Natural killer cell treated with Interleukin-12 subunit alpha and Interleukin-12 subunit beta and Interleukin-15 and Interleukin-18, amount 100 ng/mL, for 72 hours (primary cell): ENCODE data around the gene ALDH1A3. TPM values are rescaled to one million over a fixed set of nuclear protein-coding genes. Genes with fewer than 3 reads are reported as not detected.

Experiments used
- ATAC-seq, 2 donors: fragments of 150-1000 bp; cut with Tn5 transposase in 1 of 2; sonication (Bioruptor Pico), chemical (Tn5 transposase) in 1 of 2; 2 replicates each; pipeline ENCODE4 v1.10.0; 2021
- DNase-seq: peaks from one replicate; pipeline ENCODE4 v3.0.0; 2022; ENCODE audit warnings: low spot score
- H3K27ac Mint-ChIP-seq, 2 donors: 1 replicate in 1 of 2; 2 replicates in 1 of 2; pipeline ENCODE4 v1.8.0; 2022; ENCODE audit warnings: mixed read lengths in 2 of 2, mild to moderate bottlenecking in 1 of 2, moderate library complexity in 1 of 2
- H3K27me3 Mint-ChIP-seq, 2 donors: 1 replicate in 1 of 2; 2 replicates in 1 of 2; pipeline ENCODE4 v1.8.0; 2022; ENCODE audit warnings: mixed read lengths in 2 of 2
- H3K36me3 Mint-ChIP-seq: one replicate; pipeline ENCODE4 v1.8.0; 2022; ENCODE audit warnings: mixed read lengths
- H3K4me1 Mint-ChIP-seq, 2 donors: 1 replicate in 1 of 2; 2 replicates in 1 of 2; pipeline ENCODE4 v1.8.0; 2022; ENCODE audit warnings: low read depth in 2 of 2, mixed read lengths in 2 of 2, mild to moderate bottlenecking in 1 of 2
- H3K4me3 Mint-ChIP-seq: one replicate; pipeline ENCODE4 v1.8.0; 2022; ENCODE audit warnings: mixed read lengths
- H3K9me3 Mint-ChIP-seq: 2 replicates; pipeline ENCODE4 v1.8.0; 2022; ENCODE audit warnings: mixed read lengths
- total RNA-seq, 2 donors: library from RNA; stranded (reverse); gene quantifications; one replicate each; pipeline ENCODE4 v1.2.3, GENCODE V29; 2022

ALDH1A3 gene
- total RNA-seq, 2 donors from 2014 or later, result not detected

- Mint-ChIP-seq H3K27ac (no peak overlapping the region), H3K36me3 (no peaks in the 10 kb centered on the region), H3K9me3 (no peaks in the 10 kb centered on the region), H3K4me1 (peaks cover 2 to 5% of the 10 kb centered on the region in 2 donors), H3K4me3 (no peak overlapping the region), H3K27me3 (peaks cover 51 to 69% of the 10 kb centered on the region in 2 donors)
- DNase-seq (no peak), ATAC-seq (peak in 1 of 2 donors; percentile 22)
These were observed 2.1 kb downstream of the ALDH1A3 start for GRCh38 chr15:100881573-100882336.

GRCh38 chr15:100885116-100885515, 5.5 kb downstream of the ALDH1A3 start:
- no peaks in the 10 kb centered on the region for H3K9me3 Mint-ChIP-seq
- H3K4me3 Mint-ChIP-seq, result no peak overlapping the region
- no peak for DNase-seq
- H3K27ac Mint-ChIP-seq, result no peak overlapping the region
- no peak for ATAC-seq
- peaks cover 0 to 5% of the 10 kb centered on the region in 2 donors for H3K4me1 Mint-ChIP-seq
- H3K36me3 Mint-ChIP-seq, result no peaks in the 10 kb centered on the region
- peaks cover 40 to 61% of the 10 kb centered on the region in 2 donors for H3K27me3 Mint-ChIP-seq

DNA sequence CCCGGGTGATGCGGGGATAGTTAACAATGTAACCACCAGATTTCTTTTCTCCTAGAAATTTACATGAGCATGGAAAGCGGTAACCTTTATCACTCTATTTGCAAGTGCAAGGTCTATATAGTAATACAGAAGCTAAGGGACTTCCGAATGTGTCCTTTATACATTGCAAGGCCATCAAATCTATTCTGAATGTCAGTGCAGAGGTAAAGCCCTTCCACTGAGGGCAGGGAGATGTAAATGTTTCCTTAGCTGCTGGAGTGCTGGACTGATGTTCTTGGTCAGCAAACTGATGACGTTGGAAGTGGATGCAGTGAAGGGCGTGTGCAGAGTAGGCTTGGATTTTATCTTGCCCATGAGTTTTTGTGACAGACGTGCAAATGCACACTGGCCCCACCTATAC, 6.2 kb downstream of the ALDH1A3 start:
- no peak for DNase-seq
- Mint-ChIP-seq H3K4me3 (no peak overlapping the region), H3K36me3 (no peaks in the 10 kb centered on the region), H3K9me3 (no peaks in the 10 kb centered on the region), H3K4me1 (peaks cover 0 to 3% of the 10 kb centered on the region in 2 donors), H3K27ac (no peak overlapping the region), H3K27me3 (peaks cover 34 to 58% of the 10 kb centered on the region in 2 donors)
- no peak for ATAC-seq

DNA sequence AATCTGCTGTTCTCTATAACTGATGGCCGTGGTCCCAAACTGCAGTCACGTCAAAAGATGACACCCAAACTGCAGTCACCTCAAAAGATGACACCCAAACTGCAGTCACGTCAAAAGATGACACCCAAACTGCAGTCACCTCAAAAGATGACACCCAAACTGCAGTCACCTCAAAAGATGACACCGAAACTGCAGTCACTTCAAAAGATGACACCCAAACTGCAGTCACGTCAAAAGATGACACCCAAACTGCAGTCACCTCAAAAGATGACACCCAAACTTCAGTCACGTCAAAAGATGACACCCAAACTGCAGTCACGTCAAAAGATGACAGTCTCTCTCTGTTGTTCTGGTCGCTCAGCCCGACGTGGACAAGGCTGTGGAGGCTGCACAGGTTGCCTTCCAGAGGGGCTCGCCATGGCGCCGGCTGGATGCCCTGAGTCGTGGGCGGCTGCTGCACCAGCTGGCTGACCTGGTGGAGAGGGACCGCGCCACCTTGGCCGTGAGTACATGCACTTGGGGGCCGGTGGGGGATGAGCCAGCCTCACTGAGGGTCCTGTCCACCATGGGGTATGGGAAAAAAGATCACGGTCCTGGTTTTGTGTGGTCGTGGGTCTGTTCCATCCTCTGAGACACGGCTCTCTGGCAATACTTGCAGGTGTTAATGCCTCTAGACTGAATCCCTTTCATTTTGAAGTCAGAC, 7.7 kb downstream of the ALDH1A3 start:
- H3K4me3 Mint-ChIP-seq, result no peak overlapping the region
- H3K36me3 Mint-ChIP-seq, result no peaks in the 10 kb centered on the region
- no peaks in the 10 kb centered on the region for H3K9me3 Mint-ChIP-seq
- no peaks in the 10 kb centered on the region for H3K4me1 Mint-ChIP-seq
- DNase-seq, result peak; percentile 46
- no peak for ATAC-seq
- no peak overlapping the region for H3K27ac Mint-ChIP-seq
- peaks cover 29 to 49% of the 10 kb centered on the region in 2 donors for H3K27me3 Mint-ChIP-seq

DNA sequence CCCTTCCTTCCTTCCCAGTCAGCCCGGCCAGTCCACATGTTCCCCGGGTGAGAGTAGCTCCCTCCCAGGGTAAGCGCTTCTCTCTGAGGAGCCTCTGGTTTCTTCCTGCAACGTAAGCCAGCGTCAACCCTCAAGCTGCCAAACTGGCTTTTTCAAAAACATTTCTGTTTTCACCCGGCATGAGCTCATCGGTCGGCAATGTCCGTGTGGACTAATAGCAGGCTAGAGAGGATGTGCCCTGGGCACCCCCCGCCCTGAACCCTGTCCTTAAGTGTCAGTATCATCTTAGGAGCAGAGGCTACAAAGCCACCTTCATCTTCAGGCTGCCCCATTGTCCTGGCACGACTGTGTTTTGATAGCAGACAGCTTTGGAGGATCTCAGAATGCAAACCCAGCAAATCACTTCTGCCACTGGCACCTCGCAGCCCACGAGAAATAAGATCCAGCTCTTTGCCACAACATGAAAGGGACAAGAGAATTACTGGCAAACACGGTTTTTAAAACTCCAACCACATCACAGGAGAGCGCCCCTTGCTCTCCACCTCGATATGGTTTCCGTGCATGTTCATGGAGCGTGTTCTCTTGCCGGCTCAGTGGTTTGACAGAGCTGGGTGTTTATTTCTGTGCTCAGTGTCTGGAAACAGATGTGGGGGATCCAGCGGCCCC, 9.9 kb downstream of the ALDH1A3 start:
- Mint-ChIP-seq H3K9me3 (no peaks in the 10 kb centered on the region), H3K4me1 (no peaks in the 10 kb centered on the region), H3K27me3 (peaks cover 26 to 37% of the 10 kb centered on the region in 2 donors), H3K36me3 (no peaks in the 10 kb centered on the region), H3K27ac (no peak overlapping the region), H3K4me3 (no peak overlapping the region)
- ATAC-seq (no peak), DNase-seq (no peak)

GRCh38 chr15:100890051-100890720, 10.6 kb downstream of the ALDH1A3 start:
- Mint-ChIP-seq H3K27ac (no peak overlapping the region), H3K36me3 (no peaks in the 10 kb centered on the region), H3K4me3 (no peak overlapping the region), H3K9me3 (no peaks in the 10 kb centered on the region), H3K4me1 (no peaks in the 10 kb centered on the region), H3K27me3 (peaks cover 23 to 31% of the 10 kb centered on the region in 2 donors)
- DNase-seq (no peak), ATAC-seq (no peak)

DNA sequence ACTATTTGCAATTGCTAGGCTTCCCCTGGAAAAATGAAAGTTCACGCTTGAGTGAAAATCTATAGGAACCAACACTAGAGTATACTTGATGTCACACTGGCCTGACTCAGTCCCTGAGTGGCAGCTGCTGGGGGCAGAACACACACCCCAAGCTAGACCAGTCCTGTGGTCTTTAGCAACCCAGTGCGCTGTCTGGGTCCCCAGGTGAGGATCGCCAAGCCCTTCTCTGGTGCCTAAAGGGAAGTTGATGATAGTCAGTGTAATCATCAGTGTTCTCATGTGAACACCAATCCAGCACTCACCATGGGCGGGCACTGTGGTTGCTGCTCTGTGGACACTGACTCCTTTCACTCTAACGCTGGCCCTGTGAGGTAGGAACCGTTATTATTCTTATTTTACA, 11.2 kb downstream of the ALDH1A3 start:
- Mint-ChIP-seq H3K36me3 (no peaks in the 10 kb centered on the region), H3K4me1 (no peaks in the 10 kb centered on the region), H3K27me3 (peaks cover 21 to 28% of the 10 kb centered on the region in 2 donors), H3K27ac (no peak overlapping the region), H3K4me3 (no peak overlapping the region), H3K9me3 (no peaks in the 10 kb centered on the region)
- ATAC-seq (no peak), DNase-seq (no peak)

DNA sequence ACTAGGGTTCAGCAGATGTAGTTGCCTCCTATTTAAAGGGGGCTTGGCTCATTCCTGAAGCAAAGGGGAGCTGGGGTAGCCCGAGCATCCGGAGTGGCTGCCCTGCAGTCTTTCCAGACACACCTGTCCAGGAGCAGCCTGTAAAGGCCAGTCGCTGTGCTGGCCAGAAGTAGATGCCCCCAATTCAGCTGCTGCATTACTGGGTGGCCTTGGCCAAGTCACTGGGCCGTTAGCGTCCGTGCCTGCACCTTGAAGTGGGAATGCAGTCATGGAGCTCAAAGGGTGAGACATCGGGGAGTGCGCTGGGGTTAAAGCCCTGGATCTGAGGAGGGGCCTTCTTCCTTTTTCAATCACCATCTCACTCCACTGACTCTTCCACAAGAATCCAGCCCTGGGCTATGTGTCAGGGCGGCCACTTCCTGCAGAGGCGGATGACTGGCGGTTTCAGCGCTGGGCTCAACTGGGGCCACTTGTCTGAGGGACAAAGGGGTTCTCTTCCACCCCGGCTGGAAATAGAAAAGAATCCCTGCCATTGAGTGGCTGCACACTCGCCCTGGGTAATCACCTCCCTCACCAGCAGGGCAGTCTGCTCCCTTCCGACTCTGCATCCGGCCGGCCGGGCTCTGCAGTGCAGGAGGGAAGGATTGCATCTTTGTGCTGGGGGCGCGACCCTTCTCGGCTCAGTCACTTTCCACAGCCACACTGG, 11.8 kb downstream of the ALDH1A3 start:
- Mint-ChIP-seq H3K4me1 (no peaks in the 10 kb centered on the region), H3K9me3 (no peaks in the 10 kb centered on the region), H3K27me3 (peaks cover 21 to 28% of the 10 kb centered on the region in 2 donors), H3K36me3 (no peaks in the 10 kb centered on the region), H3K4me3 (no peak overlapping the region), H3K27ac (no peak overlapping the region)
- peak in 1 of 2 donors; percentile 12 for ATAC-seq
- DNase-seq, result no peak

DNA sequence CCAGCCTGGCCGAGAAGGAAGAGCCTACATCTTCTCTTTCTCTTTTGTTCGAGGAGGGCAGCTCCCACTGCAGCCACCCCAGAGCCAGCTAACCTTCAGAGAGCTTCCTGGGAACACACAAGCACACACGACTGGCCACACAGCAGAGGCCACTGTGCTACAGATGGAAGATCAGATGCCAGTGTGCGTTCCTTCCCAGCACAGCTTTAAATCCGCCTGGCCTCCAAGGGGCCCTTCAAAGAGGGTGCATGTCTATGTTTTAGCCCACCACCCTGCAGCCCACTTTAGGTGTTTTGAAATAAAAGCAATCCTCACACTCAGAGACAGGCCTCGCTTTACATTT, 12.4 kb downstream of the ALDH1A3 start:
- DNase-seq (no peak), ATAC-seq (no peak)
- Mint-ChIP-seq H3K27ac (no peak overlapping the region), H3K4me1 (no peaks in the 10 kb centered on the region), H3K27me3 (peaks cover 21 to 28% of the 10 kb centered on the region in 2 donors), H3K4me3 (no peak overlapping the region), H3K36me3 (no peaks in the 10 kb centered on the region), H3K9me3 (no peaks in the 10 kb centered on the region)

- Mint-ChIP-seq H3K4me1 (no peaks in the 10 kb centered on the region), H3K4me3 (no peak overlapping the region), H3K27me3 (peaks cover 21 to 28% of the 10 kb centered on the region in 2 donors), H3K9me3 (no peaks in the 10 kb centered on the region), H3K27ac (no peak overlapping the region), H3K36me3 (no peaks in the 10 kb centered on the region)
- DNase-seq (no peak), ATAC-seq (no peak)
These were observed 13.8 kb downstream of the ALDH1A3 start for GRCh38 chr15:100893261-100893963.

GRCh38 chr15:100893964-100894295, 14.3 kb downstream of the ALDH1A3 start:
- no peak for DNase-seq
- Mint-ChIP-seq H3K27ac (no peak overlapping the region), H3K4me1 (no peaks in the 10 kb centered on the region), H3K27me3 (peaks cover 21 to 28% of the 10 kb centered on the region in 2 donors), H3K36me3 (no peaks in the 10 kb centered on the region), H3K9me3 (no peaks in the 10 kb centered on the region), H3K4me3 (no peak overlapping the region)
- no peak for ATAC-seq

DNA sequence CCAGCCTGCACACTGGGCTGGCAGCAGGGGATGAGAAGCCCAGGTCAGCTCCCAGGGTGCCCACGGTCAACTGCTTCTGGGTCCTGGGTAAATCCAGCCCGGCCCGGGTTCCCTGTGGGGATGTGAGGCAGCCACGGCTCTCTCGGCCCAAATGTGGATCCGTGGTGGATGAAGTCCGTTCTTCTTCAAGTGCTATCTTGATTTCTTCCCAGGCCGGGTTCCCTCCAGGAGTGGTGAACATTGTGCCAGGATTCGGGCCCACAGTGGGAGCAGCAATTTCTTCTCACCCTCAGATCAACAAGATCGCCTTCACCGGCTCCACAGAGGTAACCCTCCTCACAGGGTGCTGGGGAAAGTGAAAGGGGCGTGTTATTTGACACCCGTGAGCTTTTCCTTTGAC, 16.1 kb downstream of the ALDH1A3 start:
- ATAC-seq, result no peak
- no peak for DNase-seq
- Mint-ChIP-seq H3K9me3 (no peaks in the 10 kb centered on the region), H3K36me3 (no peaks in the 10 kb centered on the region), H3K4me1 (no peaks in the 10 kb centered on the region), H3K4me3 (no peak overlapping the region), H3K27ac (no peak overlapping the region), H3K27me3 (peaks cover 15 to 17% of the 10 kb centered on the region in 2 donors)
